Neural progenitor cell (in vitro differentiated cells): ENCODE data around the gene LPP.

Experiments used
- CTCF ChIP-seq: fragments of 200-600 bp; sonication (generic); IDR thresholded peaks from 2 replicates; pipeline ENCODE4 v1.5.1; 2017; ENCODE audit warnings: antibody characterized with exemption, mild to moderate bottlenecking
- EZH2 ChIP-seq: fragments of 200-600 bp; sonication (generic); IDR thresholded peaks from 2 replicates; pipeline ENCODE4 v1.6.1; 2017; ENCODE audit warnings: antibody characterized with exemption, mild to moderate bottlenecking, moderate library complexity

- no peak for TF ChIP-seq EZH2
- no peak for TF ChIP-seq CTCF
Observed at GRCh38 chr3:188342991-188343732, 189.2 kb downstream of the LPP start.
